ENCODE results near the gene FOXF2.

FOXF2 gene

GRCh38 chr6:1412901-1413300 is 23.5 kb downstream of the FOXF2 start:
- FAIRE-seq, result no peak

GRCh38 chr6:1415416-1416063 is 26.2 kb downstream of the FOXF2 start:
- no peak for FAIRE-seq

GRCh38 chr6:1416191-1416760 is 26.9 kb downstream of the FOXF2 start:
- no peak for FAIRE-seq

GRCh38 chr6:1416820-1417219 is 27.4 kb downstream of the FOXF2 start:
- FAIRE-seq, result no peak

- FAIRE-seq, result no peak
These were observed 28.3 kb downstream of the FOXF2 start for GRCh38 chr6:1417718-1418117.

GRCh38 chr6:1418471-1419191 is 29.3 kb downstream of the FOXF2 start:
- FAIRE-seq, result no peak

GRCh38 chr6:1420382-1420781 is 31.0 kb downstream of the FOXF2 start:
- FAIRE-seq, result no peak

- FAIRE-seq, result no peak
These were observed 32.9 kb downstream of the FOXF2 start for GRCh38 chr6:1422290-1422689.

- no peak for FAIRE-seq
These were observed 34.2 kb downstream of the FOXF2 start for GRCh38 chr6:1423578-1423977.

- no peak for FAIRE-seq
These were observed 35.0 kb downstream of the FOXF2 start for GRCh38 chr6:1424306-1424927.

GRCh38 chr6:1426416-1426815 is 37.0 kb downstream of the FOXF2 start:
- FAIRE-seq, result no peak

- no peak for FAIRE-seq
These were observed 46.4 kb downstream of the FOXF2 start for GRCh38 chr6:1435806-1436205.

GRCh38 chr6:1436334-1437306 is 47.2 kb downstream of the FOXF2 start:
- FAIRE-seq, result no peak

GRCh38 chr6:1437553-1438406 is 48.4 kb downstream of the FOXF2 start:
- no peak for FAIRE-seq

- FAIRE-seq, result no peak
These were observed 49.1 kb downstream of the FOXF2 start for GRCh38 chr6:1438471-1438881.

GRCh38 chr6:1439349-1439748 is 50.0 kb downstream of the FOXF2 start:
- no peak for FAIRE-seq

- no peak for FAIRE-seq
These were observed 53.6 kb downstream of the FOXF2 start for GRCh38 chr6:1442929-1443328.
